Measurements from ENCODE around the gene OR8A1. TPM values are rescaled to one million over a fixed set of nuclear protein-coding genes. Genes with fewer than 3 reads are reported as not detected.

OR8A1 gene
- total RNA-seq, 2 experiments from 2014 or later: not detected

DNA sequence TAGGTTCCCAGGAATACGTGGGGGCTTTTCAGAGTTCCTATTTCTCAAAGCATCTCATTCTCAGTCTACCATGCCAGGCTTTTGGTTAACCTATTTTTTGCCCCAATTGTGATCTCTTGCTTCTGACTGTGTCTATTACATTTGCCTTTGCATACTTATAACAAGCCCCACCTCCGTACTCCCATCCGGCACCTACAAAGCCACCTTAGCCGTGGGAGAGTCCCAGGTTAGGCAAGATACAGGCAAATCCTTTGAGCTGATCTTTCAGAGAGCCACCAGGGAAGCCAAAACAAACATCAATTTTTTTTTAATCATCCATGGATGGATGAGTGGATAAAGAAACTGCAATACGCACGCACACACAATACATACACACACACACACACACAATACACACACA, 22.8 kb downstream of the OR8A1 start:
- Histone ChIP-seq H4K20me1 (ENCODE audit: insufficient read depth, low read length) (no peaks in the 10 kb centered on the region), H3K27ac (ENCODE audit: low read depth, low read length, poor library complexity, severe bottlenecking) (no peak overlapping the region), H3K36me3 (ENCODE audit: insufficient read depth, low read length) (no peaks in the 10 kb centered on the region), H3K4me3 (ENCODE audit: low read depth, low read length, poor library complexity, severe bottlenecking) (no peak overlapping the region), H3K4me1 (ENCODE audit: insufficient read depth, low read length, poor library complexity, severe bottlenecking) (no peaks in the 10 kb centered on the region), H3K79me2 (ENCODE audit: insufficient read depth, low read depth, low read length) (no peaks in the 10 kb centered on the region), H2AFZ (ENCODE audit: low read length) (no peak overlapping the region), H3K9me2 (ENCODE audit: insufficient read depth, low read length) (no peaks in the 10 kb centered on the region), H3K9me3 (ENCODE audit: low read length) (no peaks in the 10 kb centered on the region), H3K4me2 (ENCODE audit: low read length) (no peak overlapping the region)
- BruUV-seq (replicated peaks): no TSS peak
- ChIA-PET CTCF (ENCODE audit: unreplicated experiment) (interaction anchor here (0.6 kb wide), 1 partner anchor 247 kb away, joined by 3 read pairs; no protein-coding TSS in a partner anchor), POLR2A (no interaction called here)
- TF ChIP-seq, protein P1, sequence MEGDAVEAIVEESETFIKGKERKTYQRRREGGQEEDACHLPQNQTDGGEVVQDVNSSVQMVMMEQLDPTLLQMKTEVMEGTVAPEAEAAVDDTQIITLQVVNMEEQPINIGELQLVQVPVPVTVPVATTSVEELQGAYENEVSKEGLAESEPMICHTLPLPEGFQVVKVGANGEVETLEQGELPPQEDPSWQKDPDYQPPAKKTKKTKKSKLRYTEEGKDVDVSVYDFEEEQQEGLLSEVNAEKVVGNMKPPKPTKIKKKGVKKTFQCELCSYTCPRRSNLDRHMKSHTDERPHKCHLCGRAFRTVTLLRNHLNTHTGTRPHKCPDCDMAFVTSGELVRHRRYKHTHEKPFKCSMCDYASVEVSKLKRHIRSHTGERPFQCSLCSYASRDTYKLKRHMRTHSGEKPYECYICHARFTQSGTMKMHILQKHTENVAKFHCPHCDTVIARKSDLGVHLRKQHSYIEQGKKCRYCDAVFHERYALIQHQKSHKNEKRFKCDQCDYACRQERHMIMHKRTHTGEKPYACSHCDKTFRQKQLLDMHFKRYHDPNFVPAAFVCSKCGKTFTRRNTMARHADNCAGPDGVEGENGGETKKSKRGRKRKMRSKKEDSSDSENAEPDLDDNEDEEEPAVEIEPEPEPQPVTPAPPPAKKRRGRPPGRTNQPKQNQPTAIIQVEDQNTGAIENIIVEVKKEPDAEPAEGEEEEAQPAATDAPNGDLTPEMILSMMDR (conservative IDR thresholded peaks at IDR 0.05; ENCODE audit: low read length): no peak
- TF ChIP-seq EZH2phosphoT487 (IDR thresholded peaks at IDR 0.05; ENCODE audit: borderline replicate concordance, low read depth, low read length): no peak
- DNase-seq (ENCODE audit: low spot score): no peak
- intact Hi-C loops (cut with micrococcal nuclease; ENCODE audit: unreplicated experiment): no loop called here

DNA sequence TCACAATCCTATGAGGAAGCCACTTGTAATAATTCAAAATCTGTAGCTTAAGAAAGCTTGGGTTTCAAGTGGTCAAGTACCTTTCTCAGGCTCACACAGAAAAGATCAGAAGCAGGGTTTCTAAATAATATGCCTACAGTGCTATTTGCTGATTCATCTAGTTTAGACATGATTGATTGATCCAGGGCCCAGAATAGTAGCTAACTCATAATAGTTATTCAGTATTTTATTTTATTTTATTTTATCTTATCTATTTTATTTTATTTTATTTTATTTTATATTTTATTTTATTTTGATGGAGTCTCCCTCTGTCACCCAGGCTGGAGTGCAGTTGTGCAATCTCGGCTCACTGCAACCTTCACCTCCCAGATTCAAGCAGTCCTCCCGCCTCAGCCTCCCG, 25.5 kb downstream of the OR8A1 start:
- Histone ChIP-seq H4K20me1 (ENCODE audit: insufficient read depth, low read length) (no peaks in the 10 kb centered on the region), H2AFZ (ENCODE audit: low read length) (no peak overlapping the region), H3K4me3 (ENCODE audit: low read depth, low read length, poor library complexity, severe bottlenecking) (no peak overlapping the region), H3K36me3 (ENCODE audit: insufficient read depth, low read length) (no peaks in the 10 kb centered on the region), H3K9me3 (ENCODE audit: low read length) (no peaks in the 10 kb centered on the region), H3K9me2 (ENCODE audit: insufficient read depth, low read length) (no peaks in the 10 kb centered on the region), H3K4me1 (ENCODE audit: insufficient read depth, low read length, poor library complexity, severe bottlenecking) (no peaks in the 10 kb centered on the region), H3K4me2 (ENCODE audit: low read length) (no peak overlapping the region), H3K27ac (ENCODE audit: low read depth, low read length, poor library complexity, severe bottlenecking) (no peak overlapping the region), H3K79me2 (ENCODE audit: insufficient read depth, low read depth, low read length) (no peaks in the 10 kb centered on the region)
- intact Hi-C loops (cut with micrococcal nuclease; ENCODE audit: unreplicated experiment): no loop called here
- ChIA-PET CTCF (ENCODE audit: unreplicated experiment) (no interaction called here), POLR2A (no interaction called here)
- no peak for TF ChIP-seq EZH2phosphoT487 (IDR thresholded peaks at IDR 0.05; ENCODE audit: borderline replicate concordance, low read depth, low read length)
- TF ChIP-seq, protein P1 (conservative IDR thresholded peaks at IDR 0.05; ENCODE audit: low read length): no peak
- no peak for DNase-seq (ENCODE audit: low spot score)
- BruUV-seq (replicated peaks): no TSS peak

DNA sequence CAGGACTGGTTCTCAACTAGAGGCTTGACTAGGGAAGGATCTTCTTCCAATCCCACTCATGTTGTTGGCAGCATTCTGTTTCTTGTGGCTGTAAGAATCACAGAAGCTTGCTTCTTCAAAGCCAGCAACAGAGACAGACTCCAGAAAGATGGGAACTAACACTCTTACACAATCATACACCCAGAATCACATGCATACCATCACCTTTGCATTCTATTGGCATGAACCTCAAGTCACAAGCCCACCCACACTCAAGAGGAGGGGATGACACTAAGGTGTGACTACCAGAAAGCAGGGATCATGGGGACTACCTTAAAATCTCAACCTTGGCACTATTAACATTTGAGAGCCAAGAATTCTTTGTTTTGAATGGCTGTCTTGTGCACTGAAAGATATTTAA, 27.8 kb downstream of the OR8A1 start:
- Histone ChIP-seq H3K9me3 (ENCODE audit: low read length) (no peaks in the 10 kb centered on the region), H2AFZ (ENCODE audit: low read length) (no peak overlapping the region), H4K20me1 (ENCODE audit: insufficient read depth, low read length) (no peaks in the 10 kb centered on the region), H3K36me3 (ENCODE audit: insufficient read depth, low read length) (no peaks in the 10 kb centered on the region), H3K4me3 (ENCODE audit: low read depth, low read length, poor library complexity, severe bottlenecking) (no peak overlapping the region), H3K4me2 (ENCODE audit: low read length) (no peak overlapping the region), H3K79me2 (ENCODE audit: insufficient read depth, low read depth, low read length) (no peaks in the 10 kb centered on the region), H3K27ac (ENCODE audit: low read depth, low read length, poor library complexity, severe bottlenecking) (no peak overlapping the region), H3K9me2 (ENCODE audit: insufficient read depth, low read length) (no peaks in the 10 kb centered on the region), H3K4me1 (ENCODE audit: insufficient read depth, low read length, poor library complexity, severe bottlenecking) (no peaks in the 10 kb centered on the region)
- no peak for TF ChIP-seq EZH2phosphoT487 (IDR thresholded peaks at IDR 0.05; ENCODE audit: borderline replicate concordance, low read depth, low read length)
- TF ChIP-seq, protein P1 (conservative IDR thresholded peaks at IDR 0.05; ENCODE audit: low read length): no peak
- ChIA-PET POLR2A (no interaction called here), CTCF (ENCODE audit: unreplicated experiment) (no interaction called here)
- intact Hi-C loops (cut with micrococcal nuclease; ENCODE audit: unreplicated experiment): no loop called here
- DNase-seq (ENCODE audit: low spot score): no peak
- no TSS peak for BruUV-seq (replicated peaks)
